HepG2 (cell line): ENCODE results near the gene IPO9. TPM values are rescaled to one million over a fixed set of nuclear protein-coding genes. Genes with fewer than 3 reads are reported as not detected.

Experiments
- ARID2 ChIP-seq: sonication (generic); formaldehyde crosslinking; IDR thresholded peaks from 2 replicates; pipeline ENCODE4 v1.8.1; 2022; ENCODE audit warnings: mild to moderate bottlenecking, missing genetic modification reagents, borderline replicate concordance
- ARID4A ChIP-seq: sonication (generic); formaldehyde crosslinking; IDR thresholded peaks from 2 replicates; pipeline ENCODE4 v1.5.0; 2020; ENCODE audit warnings: mild to moderate bottlenecking, missing genetic modification reagents, borderline replicate concordance
- CHCHD3 ChIP-seq: sonication (generic); formaldehyde crosslinking; IDR thresholded peaks from 2 replicates; pipeline ENCODE4 v1.8.0; 2022; ENCODE audit warnings: mild to moderate bottlenecking, missing genetic modification reagents, moderate library complexity
- HMG20A ChIP-seq: IDR thresholded peaks from 2 replicates; pipeline ENCODE4 v1.6.1; 2016; ENCODE audit warnings: borderline replicate concordance
- KDM2A ChIP-seq: sonication (generic); formaldehyde crosslinking; IDR thresholded peaks from 2 replicates; pipeline ENCODE4 v1.4.0; 2020; ENCODE audit warnings: low read depth, missing genetic modification reagents, borderline replicate concordance
- MIER2 ChIP-seq: IDR thresholded peaks from 2 replicates; pipeline ENCODE4 v1.6.1; 2016; ENCODE audit warnings: missing biosample characterization, missing genetic modification reagents
- PHF21A ChIP-seq: sonication (generic); formaldehyde crosslinking; IDR thresholded peaks from 2 replicates; pipeline ENCODE4 v1.5.0; 2020; ENCODE audit warnings: mild to moderate bottlenecking, missing genetic modification reagents
- POLR2AphosphoS2 ChIP-seq: IDR thresholded peaks from 2 replicates; pipeline ENCODE4 v1.6.1; 2011; ENCODE audit warnings: low read depth, low read length, improper control_type of control experiment
- RAD21 ChIP-seq: fragments of 450-650 bp; formaldehyde crosslinking; IDR thresholded peaks from 2 replicates; pipeline ENCODE4 v1.5.0; 2020; ENCODE audit warnings: mild to moderate bottlenecking
- ZFP36L2 ChIP-seq: sonication (generic); formaldehyde crosslinking; IDR thresholded peaks from 2 replicates; pipeline ENCODE4 v1.4.0; 2020; ENCODE audit warnings: missing genetic modification reagents
- ZMAT3 ChIP-seq: sonication (generic); formaldehyde crosslinking; conservative IDR thresholded peaks from 2 replicates; pipeline ENCODE4 v1.7.0; 2021; ENCODE audit warnings: missing genetic modification reagents
- ZNF264 ChIP-seq: sonication (generic); formaldehyde crosslinking; IDR thresholded peaks from 2 replicates; pipeline ENCODE4 v1.4.0; 2020; ENCODE audit warnings: missing genetic modification reagents
- polyA plus RNA-seq, 8 experiments: library from polyadenylated mRNA; depleted of rRNA in 3 of 8; stranded (reverse) in 7 of 8; unstranded in 1 of 8; fragments of >200 nt; fragmentation: Illumina TruSeq in 4 of 8; extraction: Trizol in 4 of 8; gene quantifications; 2 replicates each; pipeline versions ENCODE4 v1.2.1 to v1.2.3, GENCODE V29; 2011 to 2016; ENCODE audit warnings: low read depth in 4 of 8, missing spikeins in 1 of 8, mixed read lengths in 1 of 8; ENCODE audit not compliant: insufficient read depth in 1 of 8
- total RNA-seq, 5 experiments: library from RNA; depleted of rRNA; stranded (reverse); fragments of >200 nt; fragmentation: Illumina TruSeq; extraction: Trizol; gene quantifications; 2 replicates each; pipeline ENCODE4 v1.2.3, GENCODE V29; 2016; ENCODE audit warnings: low read depth in 1 of 5
- TF ChIP-seq, protein P1 (sequence below): sonication (generic); formaldehyde crosslinking; IDR thresholded peaks from 2 replicates; pipeline ENCODE4 v1.4.0; 2020; ENCODE audit warnings: missing genetic modification reagents
- TF ChIP-seq, protein P2 (sequence below): sonication (generic); formaldehyde crosslinking; IDR thresholded peaks from 2 replicates; pipeline ENCODE4 v1.4.0; 2020; ENCODE audit warnings: mild to moderate bottlenecking, missing genetic modification reagents
- TF ChIP-seq, protein P3 (sequence below): sonication (generic); formaldehyde crosslinking; IDR thresholded peaks from 2 replicates; pipeline ENCODE4 v1.4.0; 2020; ENCODE audit warnings: missing genetic modification reagents, mild to moderate bottlenecking, borderline replicate concordance

IPO9 gene
- total and polyA plus RNA-seq, 2 of the 13 experiments (the other 11 are each of a cell fraction or from before 2014, with no cell fraction given), result 31.0 to 34.8 TPM

GRCh38 chr1:201828820-201829774, at the start of gene IPO9 (continued):
- TF ChIP-seq, protein P1, sequence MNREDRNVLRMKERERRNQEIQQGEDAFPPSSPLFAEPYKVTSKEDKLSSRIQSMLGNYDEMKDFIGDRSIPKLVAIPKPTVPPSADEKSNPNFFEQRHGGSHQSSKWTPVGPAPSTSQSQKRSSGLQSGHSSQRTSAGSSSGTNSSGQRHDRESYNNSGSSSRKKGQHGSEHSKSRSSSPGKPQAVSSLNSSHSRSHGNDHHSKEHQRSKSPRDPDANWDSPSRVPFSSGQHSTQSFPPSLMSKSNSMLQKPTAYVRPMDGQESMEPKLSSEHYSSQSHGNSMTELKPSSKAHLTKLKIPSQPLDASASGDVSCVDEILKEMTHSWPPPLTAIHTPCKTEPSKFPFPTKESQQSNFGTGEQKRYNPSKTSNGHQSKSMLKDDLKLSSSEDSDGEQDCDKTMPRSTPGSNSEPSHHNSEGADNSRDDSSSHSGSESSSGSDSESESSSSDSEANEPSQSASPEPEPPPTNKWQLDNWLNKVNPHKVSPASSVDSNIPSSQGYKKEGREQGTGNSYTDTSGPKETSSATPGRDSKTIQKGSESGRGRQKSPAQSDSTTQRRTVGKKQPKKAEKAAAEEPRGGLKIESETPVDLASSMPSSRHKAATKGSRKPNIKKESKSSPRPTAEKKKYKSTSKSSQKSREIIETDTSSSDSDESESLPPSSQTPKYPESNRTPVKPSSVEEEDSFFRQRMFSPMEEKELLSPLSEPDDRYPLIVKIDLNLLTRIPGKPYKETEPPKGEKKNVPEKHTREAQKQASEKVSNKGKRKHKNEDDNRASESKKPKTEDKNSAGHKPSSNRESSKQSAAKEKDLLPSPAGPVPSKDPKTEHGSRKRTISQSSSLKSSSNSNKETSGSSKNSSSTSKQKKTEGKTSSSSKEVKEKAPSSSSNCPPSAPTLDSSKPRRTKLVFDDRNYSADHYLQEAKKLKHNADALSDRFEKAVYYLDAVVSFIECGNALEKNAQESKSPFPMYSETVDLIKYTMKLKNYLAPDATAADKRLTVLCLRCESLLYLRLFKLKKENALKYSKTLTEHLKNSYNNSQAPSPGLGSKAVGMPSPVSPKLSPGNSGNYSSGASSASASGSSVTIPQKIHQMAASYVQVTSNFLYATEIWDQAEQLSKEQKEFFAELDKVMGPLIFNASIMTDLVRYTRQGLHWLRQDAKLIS (CRISPR knock-in tag), result no peak
- TF ChIP-seq, protein P2, sequence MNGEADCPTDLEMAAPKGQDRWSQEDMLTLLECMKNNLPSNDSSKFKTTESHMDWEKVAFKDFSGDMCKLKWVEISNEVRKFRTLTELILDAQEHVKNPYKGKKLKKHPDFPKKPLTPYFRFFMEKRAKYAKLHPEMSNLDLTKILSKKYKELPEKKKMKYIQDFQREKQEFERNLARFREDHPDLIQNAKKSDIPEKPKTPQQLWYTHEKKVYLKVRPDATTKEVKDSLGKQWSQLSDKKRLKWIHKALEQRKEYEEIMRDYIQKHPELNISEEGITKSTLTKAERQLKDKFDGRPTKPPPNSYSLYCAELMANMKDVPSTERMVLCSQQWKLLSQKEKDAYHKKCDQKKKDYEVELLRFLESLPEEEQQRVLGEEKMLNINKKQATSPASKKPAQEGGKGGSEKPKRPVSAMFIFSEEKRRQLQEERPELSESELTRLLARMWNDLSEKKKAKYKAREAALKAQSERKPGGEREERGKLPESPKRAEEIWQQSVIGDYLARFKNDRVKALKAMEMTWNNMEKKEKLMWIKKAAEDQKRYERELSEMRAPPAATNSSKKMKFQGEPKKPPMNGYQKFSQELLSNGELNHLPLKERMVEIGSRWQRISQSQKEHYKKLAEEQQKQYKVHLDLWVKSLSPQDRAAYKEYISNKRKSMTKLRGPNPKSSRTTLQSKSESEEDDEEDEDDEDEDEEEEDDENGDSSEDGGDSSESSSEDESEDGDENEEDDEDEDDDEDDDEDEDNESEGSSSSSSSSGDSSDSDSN (CRISPR knock-in tag), result no peak; the same call in 1 of the 2 replicates
- TF ChIP-seq MIER2 (CRISPR knock-in tag), result 0 out of 2 replicates have a peak, but pooled peaks have one; percentile 9
- TF ChIP-seq PHF21A (CRISPR knock-in tag), result peak; percentile 32; the same call in 1 of the 2 replicates
- peak; percentile 60; the same call in 1 of the 2 replicates for TF ChIP-seq KDM2A (CRISPR knock-in tag)
- TF ChIP-seq HMG20A, result no peak
- peak; percentile 40; the same call in 1 of the 2 replicates for TF ChIP-seq RAD21 (CRISPR knock-in tag)
- peak; percentile 90 for TF ChIP-seq ARID4A (CRISPR knock-in tag)
- TF ChIP-seq, protein P3, sequence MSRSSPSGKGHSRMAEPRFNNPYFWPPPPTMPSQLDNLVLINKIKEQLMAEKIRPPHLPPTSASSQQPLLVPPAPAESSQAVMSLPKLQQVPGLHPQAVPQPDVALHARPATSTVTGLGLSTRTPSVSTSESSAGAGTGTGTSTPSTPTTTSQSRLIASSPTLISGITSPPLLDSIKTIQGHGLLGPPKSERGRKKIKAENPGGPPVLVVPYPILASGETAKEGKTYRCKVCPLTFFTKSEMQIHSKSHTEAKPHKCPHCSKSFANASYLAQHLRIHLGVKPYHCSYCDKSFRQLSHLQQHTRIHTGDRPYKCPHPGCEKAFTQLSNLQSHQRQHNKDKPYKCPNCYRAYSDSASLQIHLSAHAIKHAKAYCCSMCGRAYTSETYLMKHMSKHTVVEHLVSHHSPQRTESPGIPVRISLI (CRISPR knock-in tag), result no peak
- TF ChIP-seq ZNF264 (CRISPR knock-in tag), result no peak
- TF ChIP-seq CHCHD3 (CRISPR knock-in tag), result peak; percentile 46; the same call in 1 of the 2 replicates
- TF ChIP-seq ARID2 (CRISPR knock-in tag), result no peak
- TF ChIP-seq ZFP36L2 (CRISPR knock-in tag), result no peak
- peak; percentile 86; the same call in 1 of the 2 replicates for TF ChIP-seq ZMAT3 (CRISPR knock-in tag)
- TF ChIP-seq POLR2AphosphoS2, result no peak
